ENCODE data around the gene DUS2. TPM values are rescaled to one million over a fixed set of nuclear protein-coding genes. Genes with fewer than 3 reads are reported as not detected.
"Not testable (repeated sequence)": the region's sequence is repeated elsewhere in the genome, so short reads cannot be mapped to it uniquely, and the experiment has no call there.

The DUS2 gene
- total RNA-seq, 1 donor from 2014 or later, result 14.8 TPM

GRCh38 chr16:68091380-68092261 lies 68.5 kb downstream of the DUS2 start:
- Histone ChIP-seq H3K36me3 (ENCODE audit: control insufficient read depth, insufficient read depth, low read length) (no peaks in the 10 kb centered on the region), H3K27me3 (ENCODE audit: control insufficient read depth, insufficient read depth, low read length) (no peaks in the 10 kb centered on the region), H3K4me3 (ENCODE audit: low read depth, low read length) (no peak overlapping the region)
- DNase-seq (ENCODE audit: low read depth), result no peak
- no peak for TF ChIP-seq CTCF (IDR thresholded peaks at IDR 0.05; ENCODE audit: insufficient read depth, low read length, poor library complexity, severe bottlenecking)

- not testable (repeated sequence) for H3K36me3 ChIP-seq (ENCODE audit: control insufficient read depth, insufficient read depth, low read length); H3K4me3 ChIP-seq (ENCODE audit: low read depth, low read length); DNase-seq (ENCODE audit: low read depth); H3K27me3 ChIP-seq (ENCODE audit: control insufficient read depth, insufficient read depth, low read length)
Observed at GRCh38 chr16:68092275-68092674, 69.2 kb downstream of the DUS2 start.

- peak; percentile 25 for TF ChIP-seq CTCF (IDR thresholded peaks at IDR 0.05; ENCODE audit: insufficient read depth, low read length, poor library complexity, severe bottlenecking)
- Histone ChIP-seq H3K27me3 (ENCODE audit: control insufficient read depth, insufficient read depth, low read length) (no peaks in the 10 kb centered on the region), H3K4me3 (ENCODE audit: low read depth, low read length) (no peak overlapping the region), H3K36me3 (ENCODE audit: control insufficient read depth, insufficient read depth, low read length) (no peaks in the 10 kb centered on the region)
- DNase-seq (ENCODE audit: low read depth), result no peak
Observed at GRCh38 chr16:68093816-68094613, 70.9 kb downstream of the DUS2 start.

GRCh38 chr16:68094614-68094934 lies 71.5 kb downstream of the DUS2 start:
- no peak for DNase-seq (ENCODE audit: low read depth)
- Histone ChIP-seq H3K36me3 (ENCODE audit: control insufficient read depth, insufficient read depth, low read length) (no peaks in the 10 kb centered on the region), H3K27me3 (ENCODE audit: control insufficient read depth, insufficient read depth, low read length) (no peaks in the 10 kb centered on the region), H3K4me3 (ENCODE audit: low read depth, low read length) (no peak overlapping the region)
- no peak for TF ChIP-seq CTCF (IDR thresholded peaks at IDR 0.05; ENCODE audit: insufficient read depth, low read length, poor library complexity, severe bottlenecking)

- Histone ChIP-seq H3K27me3 (ENCODE audit: control insufficient read depth, insufficient read depth, low read length) (no peaks in the 10 kb centered on the region), H3K36me3 (ENCODE audit: control insufficient read depth, insufficient read depth, low read length) (no peaks in the 10 kb centered on the region), H3K4me3 (ENCODE audit: low read depth, low read length) (no peak overlapping the region)
- TF ChIP-seq CTCF (IDR thresholded peaks at IDR 0.05; ENCODE audit: insufficient read depth, low read length, poor library complexity, severe bottlenecking), result no peak
- no peak for DNase-seq (ENCODE audit: low read depth)
Observed at GRCh38 chr16:68096491-68096890, 73.4 kb downstream of the DUS2 start.

- DNase-seq (ENCODE audit: low read depth), result no peak
- H3K36me3 ChIP-seq (ENCODE audit: control insufficient read depth, insufficient read depth, low read length), result no peaks in the 10 kb centered on the region
- H3K4me3 ChIP-seq (ENCODE audit: low read depth, low read length), result no peak overlapping the region
- no peak for TF ChIP-seq CTCF (IDR thresholded peaks at IDR 0.05; ENCODE audit: insufficient read depth, low read length, poor library complexity, severe bottlenecking)
- no peaks in the 10 kb centered on the region for H3K27me3 ChIP-seq (ENCODE audit: control insufficient read depth, insufficient read depth, low read length)
Observed at GRCh38 chr16:68097088-68097487, 74.0 kb downstream of the DUS2 start.

Measured in kidney epithelial cell (primary cell).